HepG2 (cell line): ENCODE data around the gene LDHAL6B.

ENCODE experiments used
- HDAC6 ChIP-seq: fragments of 200-600 bp; sonication (generic); IDR thresholded peaks from 2 replicates; pipeline ENCODE4 v1.7.0; 2017; ENCODE audit warnings: mild to moderate bottlenecking, antibody characterized with exemption, low read length, low read depth
- NFE2 ChIP-seq: sonication (generic); formaldehyde crosslinking; IDR thresholded peaks from 2 replicates; pipeline ENCODE4 v1.4.0; 2020; ENCODE audit warnings: missing genetic modification reagents
- NR3C1 ChIP-seq: sonication (generic); formaldehyde crosslinking; IDR thresholded peaks from 2 replicates; pipeline ENCODE4 v1.4.0; 2020; ENCODE audit warnings: missing genetic modification reagents
- PHF8 ChIP-seq: sonication (generic); formaldehyde crosslinking; IDR thresholded peaks from 2 replicates; pipeline ENCODE4 v1.5.0; 2020; ENCODE audit warnings: missing genetic modification reagents
- TF ChIP-seq, protein P1 (sequence below): sonication (generic); formaldehyde crosslinking; IDR thresholded peaks from 2 replicates; pipeline ENCODE4 v1.8.0; 2022; ENCODE audit warnings: mild to moderate bottlenecking, missing genetic modification reagents; ENCODE audit not compliant: insufficient replicate concordance
- TF ChIP-seq, protein P2 (sequence below), 2 experiments: IDR thresholded peaks; 2 replicates each; pipeline ENCODE4 v1.6.1; 2011 to 2012; ENCODE audit warnings: low read length in 2 of 2, borderline replicate concordance in 1 of 2, low read depth in 1 of 2, mild to moderate bottlenecking in 1 of 2, moderate library complexity in 1 of 2
- TF ChIP-seq, protein P3 (sequence below): sonication (generic); formaldehyde crosslinking; IDR thresholded peaks from 2 replicates; pipeline ENCODE4 v1.5.0; 2020; ENCODE audit warnings: mild to moderate bottlenecking, missing genetic modification reagents, moderate library complexity
- TF ChIP-seq, protein P4 (sequence below): sonication (generic); formaldehyde crosslinking; IDR thresholded peaks from 2 replicates; pipeline ENCODE4 v1.4.0; 2020; ENCODE audit warnings: missing genetic modification reagents
- TF ChIP-seq, protein P5 (sequence below): IDR thresholded peaks from 2 replicates; pipeline ENCODE4 v1.6.1; 2016; ENCODE audit warnings: low read depth

DNA sequence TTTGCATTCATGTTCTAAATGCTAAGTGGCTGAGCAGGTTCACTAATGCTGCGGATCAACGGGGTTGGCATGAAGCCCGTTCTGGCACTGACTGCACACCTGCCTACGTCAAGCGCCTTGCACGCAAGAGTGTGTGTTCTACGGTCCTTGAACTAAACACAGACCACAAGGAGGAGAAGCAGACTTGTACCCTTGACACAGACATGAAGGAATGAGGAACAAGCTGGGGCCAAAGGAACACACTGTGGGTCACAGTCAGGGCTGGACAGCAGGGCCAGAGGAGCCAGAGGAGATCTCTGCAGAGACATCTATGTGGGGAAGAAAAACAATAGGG is 48.0 kb upstream of the LDHAL6B start:
- TF ChIP-seq, protein P1, sequence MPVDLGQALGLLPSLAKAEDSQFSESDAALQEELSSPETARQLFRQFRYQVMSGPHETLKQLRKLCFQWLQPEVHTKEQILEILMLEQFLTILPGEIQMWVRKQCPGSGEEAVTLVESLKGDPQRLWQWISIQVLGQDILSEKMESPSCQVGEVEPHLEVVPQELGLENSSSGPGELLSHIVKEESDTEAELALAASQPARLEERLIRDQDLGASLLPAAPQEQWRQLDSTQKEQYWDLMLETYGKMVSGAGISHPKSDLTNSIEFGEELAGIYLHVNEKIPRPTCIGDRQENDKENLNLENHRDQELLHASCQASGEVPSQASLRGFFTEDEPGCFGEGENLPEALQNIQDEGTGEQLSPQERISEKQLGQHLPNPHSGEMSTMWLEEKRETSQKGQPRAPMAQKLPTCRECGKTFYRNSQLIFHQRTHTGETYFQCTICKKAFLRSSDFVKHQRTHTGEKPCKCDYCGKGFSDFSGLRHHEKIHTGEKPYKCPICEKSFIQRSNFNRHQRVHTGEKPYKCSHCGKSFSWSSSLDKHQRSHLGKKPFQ (CRISPR knock-in tag) = no peak
- no peak for TF ChIP-seq PHF8 (CRISPR knock-in tag)
- TF ChIP-seq, protein P2, sequence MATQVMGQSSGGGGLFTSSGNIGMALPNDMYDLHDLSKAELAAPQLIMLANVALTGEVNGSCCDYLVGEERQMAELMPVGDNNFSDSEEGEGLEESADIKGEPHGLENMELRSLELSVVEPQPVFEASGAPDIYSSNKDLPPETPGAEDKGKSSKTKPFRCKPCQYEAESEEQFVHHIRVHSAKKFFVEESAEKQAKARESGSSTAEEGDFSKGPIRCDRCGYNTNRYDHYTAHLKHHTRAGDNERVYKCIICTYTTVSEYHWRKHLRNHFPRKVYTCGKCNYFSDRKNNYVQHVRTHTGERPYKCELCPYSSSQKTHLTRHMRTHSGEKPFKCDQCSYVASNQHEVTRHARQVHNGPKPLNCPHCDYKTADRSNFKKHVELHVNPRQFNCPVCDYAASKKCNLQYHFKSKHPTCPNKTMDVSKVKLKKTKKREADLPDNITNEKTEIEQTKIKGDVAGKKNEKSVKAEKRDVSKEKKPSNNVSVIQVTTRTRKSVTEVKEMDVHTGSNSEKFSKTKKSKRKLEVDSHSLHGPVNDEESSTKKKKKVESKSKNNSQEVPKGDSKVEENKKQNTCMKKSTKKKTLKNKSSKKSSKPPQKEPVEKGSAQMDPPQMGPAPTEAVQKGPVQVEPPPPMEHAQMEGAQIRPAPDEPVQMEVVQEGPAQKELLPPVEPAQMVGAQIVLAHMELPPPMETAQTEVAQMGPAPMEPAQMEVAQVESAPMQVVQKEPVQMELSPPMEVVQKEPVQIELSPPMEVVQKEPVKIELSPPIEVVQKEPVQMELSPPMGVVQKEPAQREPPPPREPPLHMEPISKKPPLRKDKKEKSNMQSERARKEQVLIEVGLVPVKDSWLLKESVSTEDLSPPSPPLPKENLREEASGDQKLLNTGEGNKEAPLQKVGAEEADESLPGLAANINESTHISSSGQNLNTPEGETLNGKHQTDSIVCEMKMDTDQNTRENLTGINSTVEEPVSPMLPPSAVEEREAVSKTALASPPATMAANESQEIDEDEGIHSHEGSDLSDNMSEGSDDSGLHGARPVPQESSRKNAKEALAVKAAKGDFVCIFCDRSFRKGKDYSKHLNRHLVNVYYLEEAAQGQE (IDR thresholded peaks at IDR 0.05; ENCODE audit: borderline replicate concordance in 1 of 2, low read depth in 1 of 2, low read length in 2 of 2) = no peak
- TF ChIP-seq, protein P3, sequence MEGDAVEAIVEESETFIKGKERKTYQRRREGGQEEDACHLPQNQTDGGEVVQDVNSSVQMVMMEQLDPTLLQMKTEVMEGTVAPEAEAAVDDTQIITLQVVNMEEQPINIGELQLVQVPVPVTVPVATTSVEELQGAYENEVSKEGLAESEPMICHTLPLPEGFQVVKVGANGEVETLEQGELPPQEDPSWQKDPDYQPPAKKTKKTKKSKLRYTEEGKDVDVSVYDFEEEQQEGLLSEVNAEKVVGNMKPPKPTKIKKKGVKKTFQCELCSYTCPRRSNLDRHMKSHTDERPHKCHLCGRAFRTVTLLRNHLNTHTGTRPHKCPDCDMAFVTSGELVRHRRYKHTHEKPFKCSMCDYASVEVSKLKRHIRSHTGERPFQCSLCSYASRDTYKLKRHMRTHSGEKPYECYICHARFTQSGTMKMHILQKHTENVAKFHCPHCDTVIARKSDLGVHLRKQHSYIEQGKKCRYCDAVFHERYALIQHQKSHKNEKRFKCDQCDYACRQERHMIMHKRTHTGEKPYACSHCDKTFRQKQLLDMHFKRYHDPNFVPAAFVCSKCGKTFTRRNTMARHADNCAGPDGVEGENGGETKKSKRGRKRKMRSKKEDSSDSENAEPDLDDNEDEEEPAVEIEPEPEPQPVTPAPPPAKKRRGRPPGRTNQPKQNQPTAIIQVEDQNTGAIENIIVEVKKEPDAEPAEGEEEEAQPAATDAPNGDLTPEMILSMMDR (CRISPR knock-in tag) = no peak
- no peak for TF ChIP-seq HDAC6
- TF ChIP-seq, protein P4, sequence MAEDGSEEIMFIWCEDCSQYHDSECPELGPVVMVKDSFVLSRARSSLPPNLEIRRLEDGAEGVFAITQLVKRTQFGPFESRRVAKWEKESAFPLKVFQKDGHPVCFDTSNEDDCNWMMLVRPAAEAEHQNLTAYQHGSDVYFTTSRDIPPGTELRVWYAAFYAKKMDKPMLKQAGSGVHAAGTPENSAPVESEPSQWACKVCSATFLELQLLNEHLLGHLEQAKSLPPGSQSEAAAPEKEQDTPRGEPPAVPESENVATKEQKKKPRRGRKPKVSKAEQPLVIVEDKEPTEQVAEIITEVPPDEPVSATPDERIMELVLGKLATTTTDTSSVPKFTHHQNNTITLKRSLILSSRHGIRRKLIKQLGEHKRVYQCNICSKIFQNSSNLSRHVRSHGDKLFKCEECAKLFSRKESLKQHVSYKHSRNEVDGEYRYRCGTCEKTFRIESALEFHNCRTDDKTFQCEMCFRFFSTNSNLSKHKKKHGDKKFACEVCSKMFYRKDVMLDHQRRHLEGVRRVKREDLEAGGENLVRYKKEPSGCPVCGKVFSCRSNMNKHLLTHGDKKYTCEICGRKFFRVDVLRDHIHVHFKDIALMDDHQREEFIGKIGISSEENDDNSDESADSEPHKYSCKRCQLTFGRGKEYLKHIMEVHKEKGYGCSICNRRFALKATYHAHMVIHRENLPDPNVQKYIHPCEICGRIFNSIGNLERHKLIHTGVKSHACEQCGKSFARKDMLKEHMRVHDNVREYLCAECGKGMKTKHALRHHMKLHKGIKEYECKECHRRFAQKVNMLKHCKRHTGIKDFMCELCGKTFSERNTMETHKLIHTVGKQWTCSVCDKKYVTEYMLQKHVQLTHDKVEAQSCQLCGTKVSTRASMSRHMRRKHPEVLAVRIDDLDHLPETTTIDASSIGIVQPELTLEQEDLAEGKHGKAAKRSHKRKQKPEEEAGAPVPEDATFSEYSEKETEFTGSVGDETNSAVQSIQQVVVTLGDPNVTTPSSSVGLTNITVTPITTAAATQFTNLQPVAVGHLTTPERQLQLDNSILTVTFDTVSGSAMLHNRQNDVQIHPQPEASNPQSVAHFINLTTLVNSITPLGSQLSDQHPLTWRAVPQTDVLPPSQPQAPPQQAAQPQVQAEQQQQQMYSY (CRISPR knock-in tag) = no peak
- TF ChIP-seq, protein P5, sequence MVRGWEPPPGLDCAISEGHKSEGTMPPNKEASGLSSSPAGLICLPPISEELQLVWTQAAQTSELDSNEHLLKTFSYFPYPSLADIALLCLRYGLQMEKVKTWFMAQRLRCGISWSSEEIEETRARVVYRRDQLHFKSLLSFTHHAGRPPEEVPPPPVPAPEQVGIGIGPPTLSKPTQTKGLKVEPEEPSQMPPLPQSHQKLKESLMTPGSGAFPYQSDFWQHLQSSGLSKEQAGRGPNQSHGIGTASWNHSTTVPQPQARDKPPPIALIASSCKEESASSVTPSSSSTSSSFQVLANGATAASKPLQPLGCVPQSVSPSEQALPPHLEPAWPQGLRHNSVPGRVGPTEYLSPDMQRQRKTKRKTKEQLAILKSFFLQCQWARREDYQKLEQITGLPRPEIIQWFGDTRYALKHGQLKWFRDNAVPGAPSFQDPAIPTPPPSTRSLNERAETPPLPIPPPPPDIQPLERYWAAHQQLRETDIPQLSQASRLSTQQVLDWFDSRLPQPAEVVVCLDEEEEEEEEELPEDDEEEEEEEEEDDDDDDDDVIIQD (CRISPR knock-in tag) = no peak
- TF ChIP-seq NR3C1 (CRISPR knock-in tag) = no peak
- no peak for TF ChIP-seq NFE2 (CRISPR knock-in tag)
